Transverse colon (tissue), 3 donors: ENCODE data around the gene C1orf56.

Source experiments
- CTCF ChIP-seq, 5 experiments: fragments of 200-600 bp in 3 of 5; fragments of 450-650 bp in 2 of 5; sonication (generic) in 3 of 5; IDR thresholded peaks; 1 replicate in 2 of 5; 2 replicates in 3 of 5; pipeline ENCODE4 v1.5.1; 2016 to 2017; ENCODE audit warnings: antibody characterized with exemption in 5 of 5, inconsistent platforms in 3 of 5, mild to moderate bottlenecking in 2 of 5, moderate library complexity in 1 of 5
- EP300 ChIP-seq: sonication (generic); formaldehyde crosslinking; IDR thresholded peaks from one replicate; pipeline ENCODE4 v1.6.1; 2017; ENCODE audit warnings: antibody characterized with exemption, low read depth

- no peak for TF ChIP-seq CTCF (IDR thresholded peaks at IDR 0.05)
- TF ChIP-seq EP300, result no peak
Observed at GRCh38 chr1:151000408-151000807, 47.1 kb upstream of the C1orf56 start.
